SK-N-DZ (cell line): ENCODE results near the gene YARS1.
"Not testable (repeated sequence)": the region's sequence is repeated elsewhere in the genome, so short reads cannot be mapped to it uniquely, and the experiment has no call there.

ENCODE experiments used
- DNase-seq: peaks from one replicate; pipeline ENCODE4 v3.0.0-alpha.2; 2015; ENCODE audit warnings: low spot score

The YARS1 gene

DNA sequence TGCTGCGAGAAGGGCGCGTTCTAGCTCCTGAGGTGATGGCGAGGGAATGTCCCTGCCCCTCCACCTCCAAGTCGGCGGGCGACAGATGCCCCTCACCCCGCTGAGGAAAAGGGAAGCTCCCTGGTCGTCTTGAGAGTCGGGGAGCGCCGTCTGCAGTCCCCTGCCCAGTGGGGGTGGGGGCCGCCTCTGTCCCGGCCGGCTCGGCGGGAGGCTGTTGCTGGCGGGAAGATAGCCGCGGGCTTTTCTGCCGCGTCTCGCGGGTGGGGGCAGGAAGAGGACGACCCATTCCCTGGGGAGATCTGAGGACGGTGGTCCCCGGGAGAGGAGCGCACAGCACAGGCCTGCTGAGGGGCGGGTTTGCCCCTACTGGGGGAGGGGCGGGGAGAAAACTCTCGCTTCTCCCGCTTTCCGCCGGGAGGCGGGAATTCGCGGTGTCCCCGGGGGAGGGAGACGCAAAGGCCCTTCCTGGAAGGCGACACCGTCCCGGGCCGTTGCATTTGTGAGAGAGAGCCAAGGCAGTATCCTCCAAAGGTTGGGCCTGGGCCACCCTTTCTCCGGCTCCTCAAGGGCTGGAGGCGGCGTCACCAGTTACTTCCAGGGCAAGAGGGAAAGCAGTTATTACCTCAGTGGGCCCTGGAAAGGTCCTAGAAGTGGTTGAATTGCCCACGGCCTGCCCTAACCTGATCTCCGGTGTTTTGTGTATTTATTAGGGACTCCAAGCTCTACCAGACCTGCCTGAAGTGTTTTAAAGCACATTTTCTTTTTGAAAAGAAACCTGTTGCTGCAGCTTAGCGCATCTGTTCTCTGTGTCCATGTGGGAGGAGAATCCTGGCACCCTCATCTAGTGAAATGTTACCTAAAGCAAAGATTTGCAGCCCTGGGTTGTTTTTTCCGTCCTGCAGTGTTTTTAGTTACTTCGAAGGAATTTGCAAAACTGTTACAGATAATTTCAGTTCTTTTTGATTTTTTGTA, 943 bp upstream of the YARS1 start:
- peak; percentile 84 for DNase-seq

DNA sequence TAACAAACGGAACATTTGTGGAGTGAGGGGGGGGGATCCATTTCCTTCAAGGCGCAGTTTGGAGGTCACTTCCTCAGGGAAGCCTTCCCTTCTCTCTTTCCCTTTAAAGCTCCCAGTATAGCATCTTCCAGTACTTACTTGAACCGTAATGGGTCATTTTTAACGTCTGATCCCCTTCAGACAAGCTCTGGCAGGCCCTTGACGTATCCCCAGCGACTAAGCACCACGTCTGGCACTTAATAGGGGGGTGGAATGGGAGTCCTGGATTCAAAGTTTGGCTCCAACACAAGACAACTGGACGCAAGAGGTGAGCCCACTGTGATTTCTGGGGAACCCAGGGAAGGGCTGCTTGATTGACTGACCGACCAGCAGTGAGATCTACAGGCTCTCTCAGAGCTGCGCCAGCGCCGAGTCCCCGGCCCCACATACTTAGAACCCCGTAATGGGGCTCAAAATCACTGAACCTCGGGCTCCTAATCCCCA, 441 bp downstream of the YARS1 start:
- no peak for DNase-seq

DNA sequence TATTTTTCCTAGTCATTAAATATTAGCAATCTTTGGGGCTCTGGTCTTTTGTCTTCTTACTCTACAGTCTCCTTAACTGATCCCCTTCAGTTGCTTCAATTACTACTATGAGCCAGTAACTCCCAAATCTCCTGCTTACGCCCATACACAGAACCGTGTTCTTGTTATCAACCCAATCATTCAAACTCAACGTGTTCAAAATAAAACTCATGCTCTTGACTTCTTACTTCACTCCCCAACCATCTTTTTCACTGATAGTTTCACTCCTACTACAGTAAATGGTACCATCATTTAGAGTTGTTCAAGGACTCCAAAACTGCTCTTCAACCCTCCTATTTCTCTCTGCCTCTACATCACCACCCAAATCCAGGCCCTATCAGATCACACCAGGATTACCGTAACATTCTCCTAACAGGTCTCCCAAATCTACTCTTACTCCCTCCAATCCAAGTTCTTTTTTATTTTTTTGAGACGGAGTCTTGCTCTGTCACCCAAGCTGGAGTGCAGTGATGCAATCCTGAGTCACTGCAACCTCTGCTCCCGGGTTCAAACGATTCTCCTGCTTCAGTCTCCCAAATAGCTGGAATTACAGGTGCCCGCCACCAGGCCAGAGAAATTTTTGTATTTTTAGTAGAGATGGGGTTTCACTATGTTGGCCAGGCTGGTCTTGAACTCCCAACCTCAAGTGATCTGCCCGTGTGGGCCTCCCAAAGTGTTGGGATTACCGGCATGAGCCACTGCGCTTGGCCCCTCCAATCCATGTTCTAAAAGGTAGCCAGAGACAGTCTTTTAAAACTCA, 3.0 kb downstream of the YARS1 start:
- no peak for DNase-seq

DNA sequence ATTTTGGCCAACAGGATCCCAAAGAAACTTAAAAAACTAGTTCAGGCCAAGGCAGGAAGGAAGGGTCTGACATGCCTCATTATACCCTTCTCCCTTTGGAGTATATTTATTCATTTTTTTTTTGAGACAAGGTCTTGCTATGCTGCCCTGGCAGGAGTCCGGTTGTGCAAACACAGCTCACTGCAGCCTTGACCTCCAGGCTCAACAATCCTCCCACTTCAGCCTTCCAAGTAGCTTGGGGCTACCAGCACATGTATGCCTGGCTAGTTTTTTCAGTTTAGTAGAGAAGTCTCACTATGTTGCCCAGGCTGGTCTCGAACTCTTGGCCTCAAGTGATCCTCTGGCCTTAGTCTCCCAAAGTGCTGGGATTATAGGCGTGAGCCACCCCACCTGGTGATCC, 5.2 kb downstream of the YARS1 start:
- no peak for DNase-seq

DNA sequence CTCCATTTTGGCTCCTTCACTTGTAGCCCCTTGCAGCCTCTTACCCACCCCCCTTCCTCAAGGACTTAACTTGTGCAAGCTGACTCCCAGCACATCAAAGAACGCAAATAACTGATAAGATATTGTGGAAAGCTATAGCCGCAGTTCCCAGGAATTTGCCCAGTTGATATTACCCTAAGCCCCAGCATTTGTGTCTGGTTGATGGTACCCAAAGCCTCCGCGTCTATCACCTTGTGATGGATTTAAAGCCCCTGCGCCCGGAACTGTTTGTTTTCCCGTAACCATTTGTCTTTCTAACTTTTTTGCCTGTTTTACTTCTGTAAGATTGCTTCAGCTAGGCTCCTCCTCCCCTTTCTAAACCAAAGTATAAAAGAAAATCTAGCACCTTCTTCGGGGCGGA, 5.9 kb downstream of the YARS1 start:
- DNase-seq: no peak

DNA sequence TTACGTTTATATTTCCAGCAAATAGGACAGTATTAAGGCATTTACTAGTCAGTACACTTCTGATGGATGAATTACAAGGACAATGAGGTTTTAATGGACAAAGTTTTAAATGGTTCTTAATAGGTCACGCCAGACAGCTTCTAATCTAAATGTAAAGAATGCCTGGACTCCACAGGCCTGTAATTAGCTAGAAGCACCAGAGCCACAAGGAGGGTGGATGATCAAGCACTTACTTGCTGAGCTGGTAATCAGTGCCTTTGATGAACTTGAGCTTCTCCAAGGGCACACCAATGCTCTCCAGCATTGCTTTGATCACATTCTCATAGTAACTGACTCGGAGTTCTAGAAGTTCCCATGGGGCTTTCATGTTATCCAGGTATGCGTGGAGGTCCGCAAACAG, 6.8 kb downstream of the YARS1 start:
- DNase-seq: no peak

DNA sequence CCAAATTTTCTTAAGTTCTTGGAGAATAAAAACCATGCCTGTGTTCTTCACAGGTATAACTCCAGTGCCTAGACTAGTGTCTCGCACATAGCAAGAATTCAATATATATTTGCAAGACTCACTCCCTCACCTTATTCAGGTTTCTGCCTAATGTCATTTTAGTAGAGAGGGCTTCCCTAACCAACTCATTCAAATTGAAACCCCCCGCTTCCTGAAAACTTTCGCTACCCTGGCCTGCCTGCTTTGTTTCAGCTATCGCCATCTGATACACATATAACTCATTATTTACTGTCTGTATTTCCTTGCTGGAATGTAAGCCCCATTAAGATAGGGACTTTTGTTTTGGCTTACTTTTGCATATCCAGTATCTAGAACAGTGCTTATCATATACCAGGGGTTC, 8.6 kb downstream of the YARS1 start:
- DNase-seq: no peak

DNA sequence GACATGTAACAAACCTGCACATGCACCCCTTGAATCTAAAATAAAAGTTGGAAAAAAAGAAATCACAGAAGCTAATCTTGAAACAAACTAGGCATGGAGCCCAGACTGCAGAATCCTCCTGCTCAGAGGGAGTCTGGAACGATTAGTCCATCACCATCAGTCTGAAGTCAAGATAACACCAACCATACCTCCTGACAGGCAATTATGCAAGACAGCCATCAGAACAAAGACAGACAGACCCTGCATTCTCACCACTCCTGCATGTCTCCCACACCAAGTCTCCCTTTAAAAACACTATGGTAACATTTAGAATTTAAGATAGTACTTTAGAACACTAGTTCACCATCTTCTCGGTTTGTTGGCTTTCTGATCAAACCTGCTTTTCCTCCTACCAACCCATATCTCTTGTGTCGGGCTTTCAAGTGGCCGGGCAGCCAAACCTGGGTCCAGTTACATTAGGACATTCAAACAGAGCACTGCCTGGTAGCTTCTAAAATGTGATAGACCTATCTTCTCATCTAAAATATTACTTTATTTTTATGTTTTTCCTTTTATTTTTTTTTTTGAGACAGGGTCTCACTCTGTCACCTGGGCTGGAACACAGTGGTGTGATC, 10.1 kb downstream of the YARS1 start:
- no peak for DNase-seq

DNA sequence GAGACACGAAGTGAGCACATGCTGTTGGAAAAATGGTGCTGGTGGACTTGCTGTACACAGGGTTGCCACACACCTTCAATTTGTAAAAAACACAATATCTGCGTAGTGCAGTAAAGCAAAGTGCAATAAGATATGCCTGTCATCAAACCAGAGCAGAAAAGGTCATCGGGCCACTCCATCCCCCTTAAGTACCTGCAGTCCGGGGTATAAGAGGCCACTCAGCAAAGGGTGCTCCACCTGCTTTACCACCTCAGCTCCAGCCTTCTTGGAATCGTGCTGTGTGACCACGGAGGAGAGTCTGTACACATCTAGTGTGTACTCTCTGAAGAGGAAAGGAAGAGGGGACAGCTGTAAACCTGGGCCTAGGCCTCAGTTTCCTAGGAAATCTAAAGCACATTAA, 10.9 kb downstream of the YARS1 start:
- no peak for DNase-seq

DNA sequence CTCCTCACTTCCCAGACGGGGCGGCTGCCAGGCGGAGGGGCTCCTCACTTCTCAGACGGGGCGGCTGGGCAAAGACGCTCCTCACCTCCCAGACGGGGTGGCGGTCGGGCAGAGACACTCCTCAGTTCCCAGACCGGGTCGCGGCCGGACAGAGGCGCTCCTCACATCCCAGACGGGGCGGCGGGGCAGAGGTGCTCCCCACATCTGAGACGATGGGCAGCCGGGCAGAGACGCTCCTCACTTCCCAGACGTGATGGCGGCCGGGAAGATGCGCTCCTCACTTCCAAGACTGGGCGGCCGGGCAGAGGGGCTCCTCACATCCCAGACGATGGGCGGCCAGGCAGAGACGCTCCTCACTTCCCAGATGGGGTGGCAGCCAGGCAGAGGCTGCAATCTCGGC, 12.7 kb downstream of the YARS1 start:
- DNase-seq: not testable (repeated sequence)

DNA sequence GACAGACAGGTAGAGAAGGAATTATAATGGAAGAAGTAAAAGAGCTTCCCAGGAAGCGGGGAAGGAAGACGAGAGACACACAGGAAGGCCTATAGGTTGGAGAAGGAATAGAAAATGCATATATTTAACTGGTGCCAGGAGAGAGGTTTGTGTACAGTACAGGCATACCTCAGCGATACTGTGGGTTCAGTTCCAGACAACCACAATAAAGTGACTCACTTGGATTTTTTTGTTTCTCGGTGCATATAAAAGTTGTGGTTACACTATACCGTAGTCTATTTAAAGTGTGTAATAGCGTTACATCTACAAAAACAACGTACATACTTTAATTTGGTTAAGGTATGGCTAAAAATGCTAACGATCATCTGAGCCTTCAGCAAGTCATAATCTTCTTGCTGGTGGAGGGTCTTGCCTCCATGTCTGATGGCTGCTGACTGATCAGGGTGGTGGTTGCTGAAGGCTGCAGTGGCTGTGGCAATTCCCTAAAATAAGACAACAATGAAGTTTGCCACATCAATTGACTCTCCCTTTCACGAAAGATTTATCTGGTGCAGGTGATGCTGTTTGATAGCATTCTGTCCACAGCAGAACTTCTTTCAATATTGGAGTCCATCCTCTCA, 16.0 kb downstream of the YARS1 start:
- DNase-seq: no peak

DNA sequence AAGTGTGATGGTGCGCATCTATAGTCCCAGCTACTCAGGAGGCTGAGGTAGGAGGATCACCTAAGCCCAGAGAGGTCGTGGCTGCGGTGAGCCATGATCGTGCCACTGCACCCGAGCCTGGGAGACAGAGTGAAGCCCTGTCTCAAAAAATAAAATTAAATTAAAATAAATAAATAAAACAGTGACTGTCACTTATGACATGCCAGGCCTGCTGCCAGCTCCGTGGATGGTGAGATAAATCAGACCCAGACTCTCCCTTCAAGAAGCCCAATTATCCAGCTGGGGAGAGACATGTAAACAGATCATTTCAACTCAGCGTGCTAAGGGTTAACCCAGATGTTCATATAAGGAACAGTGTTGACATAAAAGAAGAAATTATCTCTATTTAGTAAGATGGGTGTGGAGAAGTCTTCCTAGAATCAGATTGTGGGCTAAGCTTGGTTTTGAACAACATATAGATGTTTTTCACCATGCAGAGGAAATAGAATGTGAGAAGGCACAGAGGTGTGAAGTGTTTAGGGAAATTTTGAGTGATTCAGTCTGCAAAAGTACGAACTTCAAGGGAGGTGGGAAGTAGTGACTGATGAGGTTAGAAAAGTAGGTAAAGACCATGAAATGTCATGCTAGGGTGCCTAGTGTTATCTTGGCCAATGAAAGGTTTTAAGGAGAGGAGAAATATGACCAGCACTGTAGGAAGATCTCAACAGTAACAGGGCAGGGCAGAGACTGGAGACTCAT, 18.3 kb downstream of the YARS1 start:
- no peak for DNase-seq

DNA sequence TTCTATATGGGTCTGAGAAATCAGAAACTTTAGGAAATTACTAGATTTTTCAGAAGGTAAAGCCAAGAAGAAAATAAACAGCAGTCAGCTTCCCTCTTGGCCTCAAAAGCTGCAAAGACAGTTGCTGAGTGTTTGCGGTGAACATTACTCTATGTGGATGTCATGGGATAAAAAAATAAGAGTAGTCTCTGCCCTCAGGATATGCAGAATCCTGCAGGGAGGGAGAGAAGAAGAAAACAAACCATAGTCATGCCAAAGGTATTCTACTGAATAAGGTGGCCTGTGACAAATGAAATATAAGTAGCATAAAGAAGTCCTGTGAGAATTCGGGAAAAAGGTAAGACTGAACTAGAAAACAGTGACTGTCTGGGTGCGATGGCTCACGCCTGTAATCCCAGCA, 19.0 kb downstream of the YARS1 start:
- DNase-seq: no peak

DNA sequence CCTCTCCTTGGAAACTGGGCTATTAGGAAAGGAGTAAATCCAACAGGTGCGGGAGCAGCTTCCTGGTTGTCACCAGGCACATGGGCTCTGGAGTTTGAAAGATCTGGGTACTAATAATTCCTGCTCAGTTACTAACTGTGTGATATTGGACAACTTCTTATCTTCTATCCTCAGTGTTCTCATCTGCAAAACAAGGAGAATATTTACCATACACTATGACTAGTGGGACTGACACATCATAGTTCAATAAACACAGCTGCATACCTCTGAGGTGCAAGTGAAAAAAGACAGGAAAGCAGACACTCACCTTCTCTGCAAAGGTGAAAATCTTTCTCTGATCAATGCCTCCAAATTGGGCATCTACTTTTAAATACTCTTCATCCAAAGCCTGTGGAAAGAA, 19.7 kb downstream of the YARS1 start:
- DNase-seq: no peak

DNA sequence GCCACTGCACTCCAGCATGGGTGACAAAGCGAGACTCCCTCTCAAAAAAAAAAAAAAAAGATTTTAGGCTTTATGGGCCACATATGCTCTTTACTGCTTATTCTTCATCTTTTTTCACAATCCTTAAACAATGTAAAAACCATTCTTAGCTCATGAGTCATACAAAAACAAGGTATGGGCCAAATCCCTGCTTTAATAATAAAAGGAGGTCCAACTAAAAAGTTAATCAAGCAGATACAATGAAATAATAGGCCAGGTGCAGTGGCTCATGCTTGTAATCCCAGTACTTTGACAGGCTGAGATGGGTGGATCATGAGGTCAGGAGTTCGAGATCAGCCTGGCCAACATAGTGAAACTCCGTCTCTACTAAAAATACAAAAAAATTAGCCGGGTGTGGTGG, 21.4 kb downstream of the YARS1 start:
- not testable (repeated sequence) for DNase-seq

DNA sequence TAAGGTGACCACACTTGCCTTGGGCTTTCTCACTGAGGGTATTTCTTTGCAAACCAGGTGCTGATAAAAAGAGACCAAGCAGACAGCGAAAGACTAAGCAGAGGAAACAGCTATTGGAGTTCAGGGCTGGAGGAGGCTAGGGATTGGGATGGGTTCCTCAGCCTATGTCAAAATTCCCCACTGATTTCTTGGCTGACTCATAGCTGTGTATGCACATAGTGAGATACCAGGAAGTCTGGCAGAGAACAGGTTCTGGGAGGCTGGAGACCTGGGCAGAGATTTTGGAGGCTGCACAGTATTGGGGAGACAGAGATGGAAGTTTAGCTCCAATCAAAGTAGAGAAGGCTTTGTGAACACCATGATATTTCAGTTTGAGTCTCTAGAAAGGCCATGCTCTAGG, 25.3 kb downstream of the YARS1 start:
- DNase-seq: no peak

DNA sequence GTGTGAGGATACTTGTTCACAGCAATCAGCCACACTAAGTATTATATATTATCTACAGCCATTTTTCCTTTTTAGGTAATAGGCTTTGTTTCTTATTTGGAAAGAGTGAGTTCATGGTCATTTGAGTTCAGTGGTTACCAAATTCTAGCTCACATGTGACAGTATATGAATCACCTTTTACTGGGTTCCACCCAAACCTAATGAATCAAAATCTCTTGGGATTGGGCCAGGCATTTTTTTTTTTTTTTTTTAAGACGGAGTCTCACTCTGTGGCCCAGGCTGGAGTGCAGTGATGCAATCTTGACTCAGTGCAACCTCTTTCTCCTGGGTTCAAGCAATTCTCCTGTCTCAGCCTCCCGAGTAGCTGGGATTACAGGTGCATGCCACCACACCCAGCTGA, 27.8 kb downstream of the YARS1 start:
- DNase-seq: not testable (repeated sequence)

DNA sequence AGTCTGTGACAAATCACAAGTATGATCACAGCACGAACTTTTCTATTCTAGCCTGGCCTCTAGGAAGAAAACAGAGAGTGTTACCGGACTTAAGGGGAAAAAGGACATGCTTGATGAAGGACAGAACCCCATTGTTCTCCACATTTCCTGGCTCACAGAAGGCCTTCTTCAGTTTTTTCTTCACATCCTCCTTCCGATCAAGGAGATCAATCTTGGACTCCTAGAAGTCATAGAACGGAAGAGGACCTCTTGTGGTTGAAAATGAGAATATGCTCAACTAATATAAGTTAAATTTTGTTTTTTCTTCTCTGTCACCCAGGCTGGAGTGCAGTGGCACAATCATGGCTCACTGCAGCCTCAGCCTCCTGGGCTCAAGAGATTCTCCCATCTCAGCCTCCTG, 30.3 kb downstream of the YARS1 start:
- no peak for DNase-seq

DNA sequence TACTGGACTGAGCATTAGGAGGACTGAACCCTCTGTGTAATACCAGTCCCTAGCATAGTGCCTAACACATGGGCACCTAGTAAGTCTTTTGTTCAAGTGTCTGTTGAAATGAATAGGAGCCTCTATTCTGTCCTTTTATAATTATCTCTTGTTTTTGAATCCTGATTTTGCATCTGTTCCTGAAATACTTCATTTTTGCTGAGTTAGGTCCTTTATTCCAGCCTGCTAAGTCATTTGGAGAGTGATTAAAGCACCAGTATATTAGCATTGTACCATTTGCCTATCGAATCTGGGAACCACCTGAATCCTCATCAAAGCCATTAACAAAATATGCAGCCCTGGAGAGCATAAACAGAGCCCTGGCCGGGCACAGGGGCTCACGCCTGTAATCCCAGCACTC, 32.3 kb downstream of the YARS1 start:
- DNase-seq: no peak

DNA sequence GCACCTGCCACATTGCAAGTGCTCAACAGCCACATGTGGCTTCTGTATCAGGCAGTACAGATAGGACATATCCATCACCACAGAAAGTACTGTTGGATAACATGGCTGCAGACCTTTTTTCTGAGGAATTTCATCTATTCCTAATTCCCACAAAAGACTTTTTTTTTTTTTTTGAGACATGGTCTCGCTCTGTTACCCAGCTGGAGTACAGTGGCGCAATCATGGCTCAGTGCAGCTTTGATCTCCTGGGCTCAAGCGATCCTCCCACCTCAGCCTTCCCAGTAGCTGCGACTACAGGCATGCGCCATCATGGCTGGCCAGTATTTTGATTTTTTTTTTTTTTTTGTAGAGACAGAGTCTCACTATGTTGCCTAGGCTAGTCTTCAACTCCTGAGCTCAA, 33.3 kb downstream of the YARS1 start:
- no peak for DNase-seq

DNA sequence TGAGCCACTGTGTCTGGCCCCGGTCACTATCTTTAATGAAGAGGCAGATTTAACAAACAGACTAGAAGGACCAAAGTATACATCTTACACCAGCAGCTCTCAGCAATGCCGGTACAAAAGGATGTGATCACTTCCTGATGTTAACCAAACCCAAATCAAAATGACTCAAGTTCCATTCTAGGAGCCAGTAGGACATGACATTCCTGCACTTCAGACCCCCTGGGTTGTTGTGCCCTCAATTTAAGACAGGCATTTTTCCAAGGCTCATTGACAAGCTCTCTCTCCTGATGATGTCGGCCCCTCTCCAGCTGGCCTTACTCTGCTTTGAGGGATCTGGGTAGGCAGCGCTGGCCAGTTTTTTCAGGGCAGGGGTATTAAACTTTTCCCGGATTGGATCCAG, 35.1 kb downstream of the YARS1 start:
- DNase-seq: no peak
